SW480 (cell line): ENCODE measurements around the gene OVOL2.
A peak's percentile ranks its signal among the peaks of the same experiment; 100 is the strongest.

Experiments
- DNase-seq: peaks from one replicate; pipeline ENCODE4 v3.0.0-alpha.2; 2016; ENCODE audit warnings: low spot score

OVOL2 gene

GRCh38 chr20:18012901-18013300, 44.8 kb downstream of the OVOL2 start:
- no peak for DNase-seq

- DNase-seq = no peak
These were observed 45.6 kb downstream of the OVOL2 start for GRCh38 chr20:18011951-18012645.

- DNase-seq = no peak
These were observed 46.2 kb downstream of the OVOL2 start for GRCh38 chr20:18011482-18011881.

DNA sequence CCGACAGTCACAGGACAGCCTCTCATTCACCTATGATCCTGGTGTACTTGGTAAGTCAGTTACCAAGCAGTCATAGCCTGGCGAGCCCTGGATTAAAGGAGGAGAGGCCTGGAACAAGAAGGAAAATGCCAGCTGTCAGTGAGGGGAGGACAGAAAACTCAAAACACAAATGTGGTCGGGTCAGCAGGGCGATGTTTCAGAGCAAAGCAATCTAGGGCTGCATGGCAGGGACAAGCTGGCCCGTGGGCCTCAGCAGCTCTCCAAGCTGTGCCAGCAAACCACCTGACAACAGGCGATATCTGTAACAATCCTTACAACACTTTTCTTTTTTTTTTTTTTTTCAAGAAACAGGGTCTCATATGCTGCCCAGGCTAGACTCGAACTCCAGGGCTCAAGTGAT, 48.6 kb downstream of the OVOL2 start:
- no peak for DNase-seq

- no peak for DNase-seq
These were observed 50.0 kb downstream of the OVOL2 start for GRCh38 chr20:18007534-18008292.

DNA sequence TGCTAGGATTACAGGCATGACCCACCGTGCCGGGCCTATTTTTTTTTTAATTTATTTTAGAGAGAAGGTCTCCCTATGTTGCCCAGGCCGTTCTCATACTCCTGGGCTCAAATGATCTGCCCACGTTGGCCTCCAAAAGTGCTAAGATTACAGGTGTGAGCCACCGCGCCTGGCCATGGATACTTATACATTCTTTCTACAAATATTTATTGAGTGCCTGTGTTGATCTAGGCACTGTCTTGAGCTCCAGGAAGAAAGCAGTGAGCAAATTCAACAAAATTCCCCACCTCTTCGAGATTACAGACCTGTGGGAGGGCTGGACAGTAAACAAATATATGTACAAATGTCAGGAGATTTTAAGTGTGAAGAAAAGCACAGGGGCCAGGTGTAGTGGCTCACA, 51.0 kb downstream of the OVOL2 start:
- no peak for DNase-seq

- DNase-seq = no peak
These were observed 51.7 kb downstream of the OVOL2 start for GRCh38 chr20:18005990-18006364.

DNA sequence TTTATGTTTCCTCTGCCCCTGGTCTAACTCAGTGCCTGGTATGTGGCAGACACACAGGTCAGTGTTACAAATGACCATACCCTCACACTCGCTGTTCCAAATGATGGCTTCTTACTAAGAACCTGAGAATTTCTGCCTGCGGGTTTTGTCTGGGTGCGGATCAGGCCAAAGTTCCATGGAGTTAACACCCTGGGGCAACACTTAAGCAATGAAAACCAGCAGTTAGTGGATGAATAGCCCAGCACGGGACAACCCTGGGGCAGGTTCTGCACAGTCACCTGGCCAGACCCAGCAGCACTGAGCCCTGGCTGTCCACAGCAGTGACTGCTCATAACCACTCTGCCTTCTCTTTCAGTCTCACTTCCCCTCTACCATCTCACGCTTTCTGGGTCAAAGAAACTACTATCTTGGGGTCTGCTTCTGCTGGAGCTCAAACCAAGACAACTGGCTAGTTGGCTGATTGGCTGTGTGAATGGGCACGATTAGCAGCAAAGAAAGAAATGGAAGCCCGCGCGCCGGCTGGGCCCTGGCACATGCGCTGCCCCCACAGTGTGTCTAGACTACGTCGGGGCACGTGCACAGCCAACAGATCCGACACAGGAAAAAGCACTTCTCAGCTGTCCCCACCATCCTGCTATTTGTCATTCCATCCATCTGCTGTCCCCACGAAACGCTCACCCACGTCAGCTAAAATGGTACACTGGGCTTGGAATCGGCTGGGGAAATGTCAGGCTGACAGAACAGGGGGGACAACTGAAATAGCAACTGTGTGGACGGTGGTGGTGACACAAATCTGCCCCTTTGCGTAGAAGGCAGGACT, 52.3 kb downstream of the OVOL2 start:
- no peak for DNase-seq

GRCh38 chr20:18004384-18005031, 53.2 kb downstream of the OVOL2 start:
- DNase-seq = no peak

GRCh38 chr20:18003897-18004296, 53.8 kb downstream of the OVOL2 start:
- DNase-seq = no peak

DNA sequence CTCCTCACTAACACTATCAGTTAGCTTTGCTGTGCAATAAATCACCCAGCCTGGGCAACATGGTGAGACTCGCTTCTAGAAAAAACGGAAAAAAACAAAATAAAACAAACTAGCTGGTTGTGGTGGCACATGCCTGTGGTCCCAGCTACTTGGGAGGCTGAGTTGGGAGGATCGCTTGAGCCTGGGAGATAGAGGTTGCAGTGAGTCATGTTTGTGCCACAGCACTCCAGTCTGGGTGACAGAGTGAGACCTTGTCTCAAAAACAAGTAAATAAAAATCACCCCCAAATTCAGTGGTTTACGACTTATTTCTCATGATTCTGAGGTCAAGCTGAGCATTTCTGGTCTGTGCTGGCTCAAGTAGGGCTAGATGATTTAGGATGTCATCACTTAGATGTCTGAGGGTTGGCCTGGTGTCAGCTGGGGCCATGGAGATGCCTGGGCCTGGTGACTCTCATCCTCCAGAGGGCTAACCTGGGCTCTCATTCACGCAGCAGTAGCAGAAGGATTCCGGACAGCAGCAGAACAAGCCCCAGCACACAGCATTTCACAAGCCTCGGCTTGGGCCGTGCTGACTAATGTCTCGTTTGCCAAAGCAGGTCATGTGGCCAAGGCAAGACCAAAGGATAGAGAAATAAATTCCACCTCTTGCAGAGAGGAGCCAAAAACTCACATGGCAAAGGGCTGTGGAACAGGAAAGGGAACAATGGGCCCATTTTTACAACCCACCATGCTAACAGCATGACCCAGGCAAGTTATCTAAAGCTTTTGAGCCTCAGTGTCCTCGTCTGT, 56.4 kb downstream of the OVOL2 start:
- no peak for DNase-seq

GRCh38 chr20:17999566-17999965, 58.1 kb downstream of the OVOL2 start:
- DNase-seq = no peak

DNA sequence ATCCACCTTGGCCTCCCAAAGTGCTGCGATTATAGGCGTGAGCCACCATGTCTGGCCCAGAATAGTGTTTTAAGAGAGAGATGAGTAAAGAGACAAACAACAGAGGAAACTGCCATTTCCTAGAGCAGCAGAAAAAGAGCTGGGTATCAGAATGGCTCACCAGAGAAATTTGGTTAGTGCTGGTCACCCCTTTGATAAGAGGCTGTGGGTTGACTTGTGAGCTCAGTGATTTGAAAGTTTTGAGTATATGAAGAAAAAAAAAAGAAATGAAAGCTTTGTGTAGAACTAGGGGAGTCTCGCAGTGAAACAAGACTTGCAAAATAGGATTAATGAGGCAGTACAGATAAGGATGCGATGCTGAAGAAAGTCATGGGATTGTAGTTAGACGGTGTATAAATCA, 59.3 kb downstream of the OVOL2 start:
- DNase-seq = no peak

DNA sequence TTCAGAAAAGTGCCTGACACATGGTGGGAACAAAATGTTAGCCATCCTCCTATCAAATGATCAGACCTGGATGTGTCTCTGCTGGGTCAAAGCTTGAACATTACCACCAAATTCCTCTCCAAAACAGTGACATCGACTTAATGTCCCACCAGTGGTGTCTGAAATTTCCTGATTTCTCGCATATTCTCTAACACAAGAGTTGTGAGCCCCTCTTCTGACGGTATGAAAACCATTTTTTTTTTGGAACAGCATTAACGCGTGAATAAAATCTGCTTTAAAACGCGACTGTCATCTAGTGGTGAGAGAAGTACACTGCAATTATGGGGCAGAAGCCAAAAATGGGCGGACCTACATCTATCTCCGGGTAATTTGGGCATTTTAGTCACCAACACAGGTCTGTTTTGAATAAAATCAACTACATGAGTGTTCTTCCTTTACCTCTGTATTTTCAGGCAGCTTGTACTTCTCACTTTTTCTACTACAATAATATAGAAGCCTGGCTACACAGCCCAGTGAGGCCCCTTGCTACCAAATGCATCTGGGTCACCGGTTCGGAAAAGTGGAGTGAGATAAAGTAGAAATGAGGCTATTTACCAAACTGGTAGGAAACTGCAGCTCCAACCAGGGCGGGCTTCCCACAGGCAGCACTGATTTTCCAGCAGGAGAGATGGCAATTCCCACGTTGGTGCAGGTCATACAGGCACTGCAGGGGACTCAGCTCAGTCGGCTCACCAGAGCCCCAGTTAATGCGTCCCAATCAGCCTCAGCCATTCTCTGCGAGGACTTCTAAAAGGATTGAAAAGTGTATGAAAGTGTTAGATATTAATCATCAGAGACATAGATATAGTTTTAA, 61.5 kb downstream of the OVOL2 start:
- peak; percentile 47 for DNase-seq

GRCh38 chr20:17993546-17993945, 64.2 kb downstream of the OVOL2 start:
- no peak for DNase-seq

DNA sequence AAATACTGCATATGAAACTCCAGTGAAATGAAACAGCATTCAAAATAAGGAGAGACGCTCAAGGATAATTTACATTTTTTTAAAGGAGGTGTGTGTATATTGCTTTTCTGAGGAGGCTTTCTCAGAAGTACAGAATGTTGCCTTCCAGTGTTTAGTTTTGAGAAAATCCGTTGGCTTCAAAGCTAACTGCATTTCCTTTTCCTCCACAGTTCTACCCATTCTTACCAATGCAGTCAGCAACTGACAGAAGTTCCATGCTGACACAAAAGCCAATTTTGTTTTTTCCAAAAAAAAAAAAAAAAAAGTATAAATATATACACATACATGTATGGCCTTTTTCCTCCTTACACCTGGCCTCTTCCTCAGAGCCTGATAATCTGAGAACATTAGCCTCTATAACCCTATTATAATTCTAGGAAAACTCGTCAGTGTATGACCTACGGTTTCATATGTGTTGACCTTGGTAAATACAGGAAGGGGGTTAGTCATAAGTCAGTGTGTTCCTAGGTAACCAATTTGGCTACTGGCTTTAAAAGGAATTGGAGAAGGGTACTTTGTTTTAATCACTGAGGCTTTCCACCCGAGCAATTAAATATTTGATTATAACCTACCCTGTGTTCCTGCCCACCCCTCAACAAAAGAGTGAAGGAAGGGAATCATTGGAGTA, 64.7 kb downstream of the OVOL2 start:
- no peak for DNase-seq

DNA sequence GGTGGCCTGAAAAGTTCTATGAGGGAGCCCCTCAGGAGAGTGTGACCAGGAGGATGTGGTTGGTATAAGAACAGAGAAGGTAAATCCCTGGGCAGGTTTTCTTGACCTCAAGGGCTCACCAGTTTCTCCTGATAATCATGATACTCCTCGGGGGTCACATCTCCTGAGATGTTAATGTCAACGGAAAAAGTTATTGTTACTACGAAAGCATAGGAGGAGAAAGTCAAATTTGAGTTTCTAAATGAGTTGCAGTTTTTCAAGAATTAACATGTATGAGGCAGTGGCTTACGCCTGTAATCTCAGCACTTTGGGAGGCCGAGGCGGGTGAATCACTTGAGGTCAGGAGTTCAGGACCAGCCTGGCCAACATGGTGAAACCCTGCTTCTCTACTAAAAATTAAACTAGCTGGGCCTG, 65.5 kb downstream of the OVOL2 start:
- no peak for DNase-seq

DNA sequence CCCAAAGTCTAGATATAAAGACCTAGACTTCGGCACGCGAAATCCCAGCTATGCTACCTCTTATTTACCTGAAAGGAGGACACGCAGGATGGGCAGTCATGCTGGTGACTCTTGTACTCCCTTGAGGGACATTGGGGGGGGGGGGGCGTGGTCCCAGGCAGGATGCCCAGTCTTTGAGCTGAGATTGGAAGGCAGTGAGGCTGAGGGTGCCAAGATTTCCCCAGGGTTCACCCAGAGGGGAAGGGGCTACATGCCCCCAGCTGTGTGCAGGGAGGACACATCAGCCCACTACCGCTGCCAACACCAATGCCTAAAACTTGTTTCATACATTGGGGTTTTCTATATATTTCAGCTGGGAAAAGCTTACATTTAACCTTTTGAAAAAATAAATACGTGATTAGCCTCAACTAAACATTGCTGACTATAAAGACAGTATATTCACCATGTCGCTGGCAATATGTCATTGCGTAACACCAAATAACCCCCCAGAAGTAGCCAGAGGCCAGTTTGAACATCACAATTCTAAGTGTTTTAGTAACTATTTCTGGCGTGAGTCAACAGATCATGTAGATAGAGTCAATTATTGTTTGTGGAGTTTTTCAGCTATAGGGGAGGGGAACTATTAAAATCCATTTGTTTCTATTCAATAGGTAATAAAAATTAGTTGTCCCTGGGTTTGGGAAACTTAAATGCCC, 67.3 kb downstream of the OVOL2 start:
- DNase-seq = no peak

GRCh38 chr20:17987988-17988387, 69.7 kb downstream of the OVOL2 start:
- no peak for DNase-seq
